Ectodermal cell (in vitro differentiated cells): ENCODE results near the gene CD44.

Experiments
- H3K27ac ChIP-seq: 2 replicates; pipeline ENCODE4 v1.7.0; 2013; ENCODE audit warnings: mild to moderate bottlenecking, low read depth, low read length; ENCODE audit not compliant: insufficient read depth, poor library complexity, severe bottlenecking
- H3K27me3 ChIP-seq: 2 replicates; pipeline ENCODE4 v1.7.0; 2013; ENCODE audit warnings: mild to moderate bottlenecking, low read length; ENCODE audit not compliant: insufficient read depth, control insufficient read depth, poor library complexity, severe bottlenecking
- H3K36me3 ChIP-seq: one replicate; pipeline ENCODE4 v1.7.0; 2013; ENCODE audit warnings: low read length; ENCODE audit not compliant: control insufficient read depth, insufficient read depth
- H3K4me1 ChIP-seq: one replicate; pipeline ENCODE4 v1.7.0; 2013; ENCODE audit warnings: low read length; ENCODE audit not compliant: control insufficient read depth, insufficient read depth
- H3K4me3 ChIP-seq: 2 replicates; pipeline ENCODE4 v1.7.0; 2013; ENCODE audit warnings: low read depth, low read length, control low read depth; ENCODE audit not compliant: insufficient read depth
- H3K9me3 ChIP-seq: 2 replicates; pipeline ENCODE4 v1.7.0; 2013; ENCODE audit warnings: mild to moderate bottlenecking, low read length, moderate library complexity; ENCODE audit not compliant: control insufficient read depth
- WGBS, 2 experiments: methylation state at CpG; one replicate each; pipeline ENCODE4 v1.1.7; 2013; ENCODE audit warnings: missing lambda C conversion rate in 2 of 2; 5-methylcytosine and 5-hydroxymethylcytosine counted together

The CD44 gene

DNA sequence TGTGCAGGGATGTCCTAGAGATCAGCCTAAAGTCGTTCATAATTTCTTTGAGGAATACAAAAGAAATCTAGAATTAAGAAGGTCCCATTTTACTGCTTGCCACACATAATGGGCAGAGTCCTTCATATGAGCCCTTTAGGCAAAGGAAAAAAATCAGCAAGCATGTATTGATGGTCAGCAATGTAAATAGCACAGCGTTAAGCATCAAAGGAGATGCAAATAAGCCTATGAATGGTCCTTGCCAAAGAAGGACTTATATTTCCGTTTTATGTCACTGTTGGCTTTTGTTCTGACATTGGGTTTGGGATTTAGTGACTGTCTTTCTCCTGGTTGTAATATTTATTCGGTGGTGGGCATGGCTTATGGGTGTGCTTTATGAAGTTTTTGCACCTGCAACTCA is 69.8 kb downstream of the CD44 start:
- Histone ChIP-seq H3K9me3 (no peaks in the 10 kb centered on the region), H3K27me3 (no peaks in the 10 kb centered on the region), H3K36me3 (no peaks in the 10 kb centered on the region), H3K4me1 (peaks cover 3% of the 10 kb centered on the region), H3K4me3 (no peak overlapping the region), H3K27ac (no peak overlapping the region)
- WGBS, 2 experiments = 75 to 77% methylated on average over 4 of the region's 4 CpGs

DNA sequence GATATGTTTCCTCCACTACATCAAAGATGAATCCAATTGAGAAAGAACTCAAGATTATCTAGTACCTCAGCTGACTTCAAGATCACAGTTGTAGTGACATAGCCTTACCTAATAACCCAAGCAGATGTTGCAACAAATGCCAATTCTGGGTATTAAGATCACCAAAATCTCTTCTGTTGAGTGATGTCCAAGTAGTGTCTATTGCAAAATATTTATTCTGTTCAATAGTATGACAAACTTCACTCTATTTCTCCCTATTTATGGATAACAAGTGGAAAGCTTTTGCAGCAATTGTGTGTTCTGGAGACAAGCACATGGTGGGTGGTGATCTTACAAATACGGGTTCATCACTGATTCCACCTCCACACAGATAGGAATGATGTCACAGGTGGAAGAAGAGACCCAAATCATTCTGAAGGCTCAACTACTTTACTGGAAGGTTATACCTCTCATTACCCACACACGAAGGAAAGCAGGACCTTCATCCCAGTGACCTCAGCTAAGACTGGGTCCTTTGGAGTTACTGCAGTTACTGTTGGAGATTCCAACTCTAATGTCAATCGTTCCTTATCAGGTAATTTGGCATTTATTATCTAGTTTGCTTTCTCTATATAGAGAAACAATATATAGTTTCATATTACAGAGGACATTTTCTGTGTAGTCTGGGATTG is 72.0 kb downstream of the CD44 start:
- no peak overlapping the region for H3K27ac ChIP-seq
- no peaks in the 10 kb centered on the region for H3K36me3 ChIP-seq
- H3K27me3 ChIP-seq = no peaks in the 10 kb centered on the region
- H3K9me3 ChIP-seq = no peaks in the 10 kb centered on the region
- H3K4me1 ChIP-seq = no peaks in the 10 kb centered on the region
- H3K4me3 ChIP-seq = no peak overlapping the region
- WGBS, 2 experiments = 91 to 92% methylated on average over 2 to 3 of the region's 3 CpGs

DNA sequence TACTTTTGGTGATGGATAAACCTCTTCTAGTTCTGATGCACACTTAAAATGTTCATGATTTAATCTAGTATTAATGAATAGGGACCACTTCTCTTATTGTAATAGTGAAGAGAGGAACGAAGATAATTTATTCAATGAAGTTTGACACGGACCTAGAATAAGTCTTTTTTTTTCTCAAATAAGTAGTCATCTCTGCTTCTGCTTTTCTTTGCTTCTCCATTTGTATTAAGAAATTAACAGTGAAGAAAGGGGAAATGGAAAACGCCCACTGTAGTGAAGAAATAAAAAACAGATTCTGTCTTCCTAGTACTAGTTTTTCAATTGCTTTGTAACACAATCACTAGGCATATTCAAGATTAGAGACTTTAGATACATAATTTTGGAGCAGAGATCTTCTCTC is 73.0 kb downstream of the CD44 start:
- Histone ChIP-seq H3K27ac (no peak overlapping the region), H3K4me1 (no peaks in the 10 kb centered on the region), H3K27me3 (no peaks in the 10 kb centered on the region), H3K4me3 (no peak overlapping the region), H3K9me3 (no peaks in the 10 kb centered on the region), H3K36me3 (no peaks in the 10 kb centered on the region)
- 90 to 95% methylated on average over 2 of the region's 3 CpGs for WGBS, 2 experiments

DNA sequence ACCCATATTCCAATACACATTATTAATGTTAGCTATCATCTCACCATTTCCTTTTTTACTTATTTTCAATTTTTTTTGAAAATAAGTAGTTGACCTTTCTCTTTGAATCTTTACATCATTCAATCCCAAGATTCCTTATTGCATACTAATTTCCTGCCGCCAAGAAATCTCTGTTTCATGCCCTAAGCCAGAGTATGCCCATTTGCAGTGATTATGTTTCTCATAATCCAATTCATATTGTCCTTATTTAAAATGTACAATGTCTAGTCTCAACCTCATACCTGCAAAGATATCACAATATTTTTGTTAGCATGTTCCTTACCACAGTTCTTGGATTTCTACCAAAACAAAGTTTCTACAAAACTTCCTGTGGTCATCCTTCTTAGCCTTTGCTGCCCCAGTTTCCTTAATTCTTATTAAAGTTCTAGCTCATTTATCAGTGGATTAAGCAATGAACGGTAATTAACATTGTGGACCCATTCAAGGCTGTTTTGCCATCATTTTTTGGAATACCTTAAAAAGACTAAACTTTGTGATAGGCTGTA is 75.3 kb downstream of the CD44 start:
- H3K4me1 ChIP-seq = no peaks in the 10 kb centered on the region

DNA sequence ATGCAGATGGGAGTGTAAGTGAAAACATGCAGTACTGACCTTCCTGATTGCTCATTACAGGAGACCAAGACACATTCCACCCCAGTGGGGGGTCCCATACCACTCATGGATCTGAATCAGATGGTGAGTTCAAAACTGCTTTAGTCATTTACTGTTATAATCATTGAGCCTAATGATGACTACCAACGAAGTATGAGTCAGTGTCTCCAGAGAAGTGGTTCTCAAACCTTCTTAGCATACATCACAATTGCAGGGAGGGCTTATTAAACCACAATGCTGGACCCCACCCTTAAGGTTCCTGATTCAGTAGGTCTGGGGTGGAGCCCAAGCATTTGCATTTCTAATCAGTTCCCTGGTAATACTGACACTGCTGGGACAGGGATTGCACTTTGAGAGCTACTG is 75.8 kb downstream of the CD44 start:
- WGBS, 2 experiments = 33 to 44% methylated on average over 1 of the region's 1 CpG
- H3K27ac ChIP-seq = no peak overlapping the region
- H3K4me3 ChIP-seq = no peak overlapping the region
- no peaks in the 10 kb centered on the region for H3K9me3 ChIP-seq
- no peaks in the 10 kb centered on the region for H3K4me1 ChIP-seq
- H3K36me3 ChIP-seq = no peaks in the 10 kb centered on the region
- no peaks in the 10 kb centered on the region for H3K27me3 ChIP-seq

More for the DNA sequence above, 75.3 kb downstream of the CD44 start:
- Histone ChIP-seq H3K4me3 (no peak overlapping the region), H3K27ac (no peak overlapping the region), H3K27me3 (no peaks in the 10 kb centered on the region), H3K9me3 (no peaks in the 10 kb centered on the region), H3K36me3 (no peaks in the 10 kb centered on the region)
- 94% methylated on average over 2 of the region's 2 CpGs for WGBS, 2 experiments

DNA sequence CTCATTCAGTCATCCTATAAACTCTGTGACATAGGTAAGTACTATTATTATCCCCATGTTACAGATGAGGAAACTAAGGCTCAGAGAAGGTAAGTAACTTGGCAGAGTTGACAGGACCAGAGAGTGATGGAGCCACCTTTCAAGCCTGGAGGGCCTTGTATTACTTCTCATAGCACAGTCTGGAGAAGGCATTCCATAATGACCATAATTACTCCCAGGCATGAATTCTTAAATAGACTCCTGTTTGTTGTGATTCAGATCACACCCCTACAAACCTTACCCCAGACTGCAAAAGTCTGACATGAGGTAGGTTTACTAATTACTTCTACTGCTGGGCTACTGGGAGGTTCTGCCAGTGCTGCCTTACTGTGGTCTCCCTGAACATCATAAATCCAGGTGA is 77.0 kb downstream of the CD44 start:
- no peaks in the 10 kb centered on the region for H3K36me3 ChIP-seq
- H3K4me3 ChIP-seq = no peak overlapping the region
- H3K4me1 ChIP-seq = no peaks in the 10 kb centered on the region
- H3K27me3 ChIP-seq = no peaks in the 10 kb centered on the region
- H3K9me3 ChIP-seq = no peaks in the 10 kb centered on the region
- no peak overlapping the region for H3K27ac ChIP-seq

DNA sequence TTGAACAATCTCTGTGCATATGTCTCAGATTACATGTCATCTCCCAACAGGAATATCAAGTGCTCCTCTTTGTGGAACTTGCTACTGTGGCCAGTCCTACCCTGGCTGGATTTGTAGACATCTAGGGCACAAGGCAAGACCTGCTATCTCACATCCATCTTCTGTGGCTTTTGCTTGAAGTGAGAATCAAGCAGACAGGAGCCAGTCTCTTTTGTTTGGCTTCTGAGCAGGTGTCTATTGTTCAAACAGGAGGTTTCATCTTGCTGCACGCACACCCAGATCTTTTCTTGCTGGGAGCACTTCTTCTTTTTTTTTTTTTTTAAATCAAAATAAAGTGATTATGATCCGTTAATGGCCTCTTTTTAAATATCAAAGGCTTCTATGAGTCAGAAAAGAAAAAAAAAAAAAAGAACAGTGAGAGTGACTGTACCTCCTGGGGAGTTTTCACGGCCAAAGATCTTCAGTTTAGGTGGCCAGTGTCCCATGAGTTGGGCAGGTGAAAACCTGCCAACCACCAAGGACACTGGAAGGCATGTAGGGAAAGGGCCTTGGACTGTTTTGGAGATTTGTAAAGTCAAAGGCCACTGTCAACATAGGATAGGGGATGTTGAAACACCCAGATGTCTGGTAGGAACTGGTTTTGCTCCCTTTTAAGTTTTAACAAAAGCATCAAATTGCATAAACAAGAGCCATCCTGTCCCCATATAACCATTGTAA is 78.1 kb downstream of the CD44 start:
- H3K4me3 ChIP-seq = no peak overlapping the region
- no peaks in the 10 kb centered on the region for H3K9me3 ChIP-seq
- H3K4me1 ChIP-seq = no peaks in the 10 kb centered on the region
- H3K36me3 ChIP-seq = no peaks in the 10 kb centered on the region
- no peak overlapping the region for H3K27ac ChIP-seq
- 60 to 63% methylated on average over 2 to 3 of the region's 3 CpGs for WGBS, 2 experiments
- H3K27me3 ChIP-seq = no peaks in the 10 kb centered on the region

DNA sequence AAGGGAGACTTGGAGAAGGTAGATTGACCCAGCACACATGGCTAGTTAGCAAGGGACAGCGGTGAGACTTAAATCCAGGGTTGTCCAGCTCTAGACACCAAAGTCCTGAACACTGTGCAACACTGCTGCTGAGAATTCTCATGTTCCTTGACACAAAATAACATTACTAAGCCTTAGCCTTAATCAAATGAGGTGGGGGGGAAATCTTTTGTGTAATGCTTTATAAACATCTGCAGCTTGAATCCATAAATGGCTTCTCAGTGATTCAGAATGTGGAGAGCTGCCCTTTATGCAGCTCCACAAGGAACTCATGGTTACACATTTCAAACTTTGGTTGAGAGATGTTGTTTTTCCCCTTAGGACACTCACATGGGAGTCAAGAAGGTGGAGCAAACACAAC is 80.0 kb downstream of the CD44 start:
- Histone ChIP-seq H3K36me3 (no peaks in the 10 kb centered on the region), H3K27me3 (no peaks in the 10 kb centered on the region), H3K27ac (no peak overlapping the region), H3K9me3 (no peaks in the 10 kb centered on the region), H3K4me1 (peaks cover 13% of the 10 kb centered on the region), H3K4me3 (no peak overlapping the region)
- 87 to 100% methylated on average over 1 of the region's 1 CpG for WGBS, 2 experiments

DNA sequence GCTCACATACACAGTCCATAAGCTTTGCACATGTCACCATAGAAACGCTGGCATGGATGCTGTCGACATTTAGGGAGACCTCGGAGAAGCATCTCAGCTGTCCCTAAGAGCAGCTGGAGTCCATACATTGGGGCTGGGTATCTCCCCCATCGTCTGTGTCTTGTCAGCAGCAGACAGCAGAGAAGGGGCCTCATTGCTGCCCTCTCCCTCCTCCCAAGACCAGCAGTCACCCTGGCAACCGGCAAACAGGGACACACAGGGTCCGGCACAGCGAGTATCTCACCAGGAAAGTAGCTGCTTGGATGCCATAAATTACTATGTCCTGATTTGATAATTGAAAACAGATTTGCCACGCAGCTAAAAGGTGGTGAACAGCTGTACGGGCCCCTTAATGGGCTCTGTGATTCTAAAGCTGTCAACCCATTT is 84.4 kb downstream of the CD44 start:
- 68 to 71% methylated on average over 9 of the region's 9 CpGs for WGBS, 2 experiments
- no peaks in the 10 kb centered on the region for H3K36me3 ChIP-seq
- no peak overlapping the region for H3K4me3 ChIP-seq
- no peaks in the 10 kb centered on the region for H3K9me3 ChIP-seq
- H3K27ac ChIP-seq = peak overlapping the region; percentile 47
- H3K4me1 ChIP-seq = peaks cover 15% of the 10 kb centered on the region
- H3K27me3 ChIP-seq = no peaks in the 10 kb centered on the region

DNA sequence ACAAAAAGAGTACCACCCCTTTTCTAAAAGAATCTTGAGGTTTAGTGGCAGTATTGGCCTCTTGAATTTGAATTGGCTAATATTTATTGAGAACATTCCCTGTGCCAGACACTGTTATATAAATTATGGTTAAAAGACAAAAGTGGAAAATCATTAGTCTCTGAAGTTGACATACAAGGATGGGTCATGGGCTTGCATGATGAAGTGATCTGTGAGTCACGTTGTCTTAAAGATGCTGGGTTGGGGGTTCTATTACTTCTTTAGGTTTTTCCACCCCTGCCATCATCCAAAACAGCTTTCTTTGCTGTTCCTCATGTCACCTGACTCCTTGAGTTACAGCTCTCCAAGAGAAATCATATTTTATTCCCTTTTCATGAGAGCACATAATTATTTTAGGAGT is 85.0 kb downstream of the CD44 start:
- 100% methylated on average over 1 of the region's 1 CpG for WGBS, 2 experiments
- Histone ChIP-seq H3K36me3 (no peaks in the 10 kb centered on the region), H3K27ac (peak overlapping the region; percentile 47), H3K4me1 (peaks cover 15% of the 10 kb centered on the region), H3K27me3 (no peaks in the 10 kb centered on the region), H3K4me3 (no peak overlapping the region), H3K9me3 (no peaks in the 10 kb centered on the region)
